Left lung (tissue), 10 donors: ENCODE results near the gene POMGNT2. TPM values are rescaled to one million over a fixed set of nuclear protein-coding genes. Genes with fewer than 3 reads are reported as not detected.

Experiments
- ATAC-seq: fragments of 200-7000 bp; cut with Tn5 transposase; one replicate; pipeline ENCODE4 v1.9.1; 2020; ENCODE audit warnings: moderate library complexity
- DNase-seq, 4 donors: peaks; one replicate each; pipeline ENCODE4 v3.0.0-alpha.2; 2013 to 2020
- H3K27ac ChIP-seq, 2 donors: fragments of 200-600 bp; sonication (generic) in 1 of 2; one replicate each; pipeline versions ENCODE4 v1.5.0 to v1.8.0; 2020 to 2021
- H3K27me3 ChIP-seq, 2 donors: fragments of 200-600 bp; sonication (generic) in 1 of 2; one replicate each; pipeline versions ENCODE4 v1.5.0 to v1.8.0; 2020 to 2021
- H3K36me3 ChIP-seq, 2 donors: fragments of 200-600 bp; sonication (generic) in 1 of 2; one replicate each; pipeline versions ENCODE4 v1.5.0 to v1.8.0; 2020 to 2021
- H3K4me1 ChIP-seq, 2 donors: fragments of 200-600 bp; one replicate each; pipeline ENCODE4 v1.8.0; 2021
- H3K4me3 ChIP-seq, 2 donors: fragments of 200-600 bp; sonication (generic) in 1 of 2; one replicate each; pipeline versions ENCODE4 v1.5.0 to v1.8.0; 2020 to 2021; ENCODE audit warnings: mild to moderate bottlenecking in 1 of 2
- H3K9me3 ChIP-seq, 2 donors: fragments of 200-600 bp; sonication (generic) in 1 of 2; one replicate each; pipeline versions ENCODE4 v1.5.0 to v1.8.0; 2020 to 2021
- CTCF ChIP-seq, 2 donors: fragments of 200-600 bp; sonication (generic) in 1 of 2; IDR thresholded peaks; one replicate each; pipeline versions ENCODE4 v1.5.0 to v1.8.0; 2021; ENCODE audit warnings: antibody characterized with exemption in 2 of 2
- intact Hi-C, 2 donors: fragments of 100-400 bp; cut with DNase I; formaldehyde crosslinking; loops; one replicate each; pipeline versions ENCODE4 v1.11.2 to v1.14.2; 2022
- polyA plus RNA-seq, 6 donors: library from polyadenylated mRNA; unstranded; fragments of 120-200 nt; gene quantifications; one replicate each; pipeline ENCODE4 v1.2.1, GENCODE V29; 2013; ENCODE audit not compliant: insufficient read length in 6 of 6
- total RNA-seq, 2 donors: library from RNA; stranded (reverse); fragmentation: NEBNext Ultra II Directional; extraction: Animal tissue kit (Norgen Biotek cat#: 25700); gene quantifications; one replicate each; pipeline ENCODE4 v1.2.1, GENCODE V29; 2021
- donor health status: DM: no; HTN: yes; CAD: no.
- donor health status: DM: no; HTN: no; CAD: no.

POMGNT2 gene
- total and polyA plus RNA-seq, 8 donors: 14.6 to 18.6 (median 16.1) TPM

GRCh38 chr3:43055806-43056770 is 49.8 kb downstream of the POMGNT2 start:
- H3K9me3 ChIP-seq: peaks cover 0 to 15% of the 10 kb centered on the region in 2 donors
- H3K27me3 ChIP-seq: no peaks in the 10 kb centered on the region
- ATAC-seq (no peak), DNase-seq (no peak)
- no peak overlapping the region for H3K4me3 ChIP-seq
- intact Hi-C loops: no loop called here
- H3K36me3 ChIP-seq: no peaks in the 10 kb centered on the region
- H3K4me1 ChIP-seq: no peaks in the 10 kb centered on the region
- no peak for TF ChIP-seq CTCF (IDR thresholded peaks at IDR 0.05)
- no peak overlapping the region for H3K27ac ChIP-seq

- no peaks in the 10 kb centered on the region for H3K27me3 ChIP-seq
- peaks cover 0 to 21% of the 10 kb centered on the region in 2 donors for H3K9me3 ChIP-seq
- no peak overlapping the region for H3K4me3 ChIP-seq
- no peak overlapping the region for H3K27ac ChIP-seq
- intact Hi-C loops: no loop called here
- ATAC-seq (no peak), DNase-seq (no peak)
- no peak for TF ChIP-seq CTCF (IDR thresholded peaks at IDR 0.05)
- no peaks in the 10 kb centered on the region for H3K4me1 ChIP-seq
- H3K36me3 ChIP-seq: no peaks in the 10 kb centered on the region
Measured at GRCh38 chr3:43055393-43055792, 50.5 kb downstream of the POMGNT2 start.

GRCh38 chr3:43054754-43055153 is 51.1 kb downstream of the POMGNT2 start:
- Histone ChIP-seq H3K27ac (no peak overlapping the region), H3K9me3 (peaks cover 0 to 22% of the 10 kb centered on the region in 2 donors), H3K36me3 (no peaks in the 10 kb centered on the region), H3K27me3 (no peaks in the 10 kb centered on the region), H3K4me1 (no peaks in the 10 kb centered on the region), H3K4me3 (no peak overlapping the region)
- DNase-seq: no peak
- intact Hi-C loops: no loop called here
- ATAC-seq: no peak
- TF ChIP-seq CTCF (IDR thresholded peaks at IDR 0.05): no peak

GRCh38 chr3:43053291-43053690 is 52.6 kb downstream of the POMGNT2 start:
- intact Hi-C loops: no loop called here
- H3K27me3 ChIP-seq: no peaks in the 10 kb centered on the region
- no peak for TF ChIP-seq CTCF (IDR thresholded peaks at IDR 0.05)
- H3K4me3 ChIP-seq: no peak overlapping the region
- no peaks in the 10 kb centered on the region for H3K36me3 ChIP-seq
- no peak for ATAC-seq
- H3K27ac ChIP-seq: no peak overlapping the region
- H3K4me1 ChIP-seq: no peaks in the 10 kb centered on the region
- no peak for DNase-seq
- peaks cover 0 to 30% of the 10 kb centered on the region in 2 donors for H3K9me3 ChIP-seq

GRCh38 chr3:43048470-43048869 is 57.4 kb downstream of the POMGNT2 start:
- ATAC-seq (no peak), DNase-seq (no peak)
- Histone ChIP-seq H3K27me3 (no peaks in the 10 kb centered on the region), H3K4me3 (no peak overlapping the region), H3K27ac (no peak overlapping the region), H3K4me1 (no peaks in the 10 kb centered on the region), H3K9me3 (peaks cover 0 to 63% of the 10 kb centered on the region in 2 donors), H3K36me3 (no peaks in the 10 kb centered on the region)
- intact Hi-C loops: no loop called here
- no peak for TF ChIP-seq CTCF (IDR thresholded peaks at IDR 0.05)
